AG10803 (cell line): ENCODE results near the gene EPS8L3.
"Not testable (repeated sequence)": the region's sequence is repeated elsewhere in the genome, so short reads cannot be mapped to it uniquely, and the experiment has no call there.

ENCODE experiments used
- DNase-seq: peaks from one replicate; pipeline ENCODE4 v3.0.0; 2010; ENCODE audit warnings: low read depth
- H3K4me3 ChIP-seq: 2 replicates; pipeline ENCODE4 v1.5.1; 2011; ENCODE audit warnings: mild to moderate bottlenecking, low read length, control low read depth
- TF ChIP-seq, protein P1 (sequence below): conservative IDR thresholded peaks from 2 replicates; pipeline ENCODE4 v1.5.1; 2011; ENCODE audit warnings: mild to moderate bottlenecking, low read length, control low read depth, inconsistent platforms

EPS8L3 gene

DNA sequence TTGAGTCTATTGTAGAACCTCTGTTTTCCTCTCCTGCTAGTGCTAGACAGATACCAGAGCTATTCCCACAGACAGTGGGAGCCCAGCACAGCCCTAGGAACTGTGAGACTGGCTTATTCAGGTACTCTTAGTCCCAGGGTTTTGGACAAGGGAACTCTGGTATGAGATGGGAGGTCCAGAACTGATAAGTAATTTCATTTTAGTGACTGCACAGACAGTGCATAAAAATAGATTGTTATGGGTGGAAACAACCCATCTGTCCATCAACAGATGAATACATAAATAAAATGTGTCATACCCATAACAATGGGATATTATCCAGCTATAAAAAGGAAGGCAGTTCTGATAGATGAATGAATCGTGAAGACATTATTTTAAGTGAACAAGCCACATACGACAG is 9.0 kb downstream of the EPS8L3 start:
- no peak for DNase-seq
- no peak overlapping the region for H3K4me3 ChIP-seq
- TF ChIP-seq, protein P1, sequence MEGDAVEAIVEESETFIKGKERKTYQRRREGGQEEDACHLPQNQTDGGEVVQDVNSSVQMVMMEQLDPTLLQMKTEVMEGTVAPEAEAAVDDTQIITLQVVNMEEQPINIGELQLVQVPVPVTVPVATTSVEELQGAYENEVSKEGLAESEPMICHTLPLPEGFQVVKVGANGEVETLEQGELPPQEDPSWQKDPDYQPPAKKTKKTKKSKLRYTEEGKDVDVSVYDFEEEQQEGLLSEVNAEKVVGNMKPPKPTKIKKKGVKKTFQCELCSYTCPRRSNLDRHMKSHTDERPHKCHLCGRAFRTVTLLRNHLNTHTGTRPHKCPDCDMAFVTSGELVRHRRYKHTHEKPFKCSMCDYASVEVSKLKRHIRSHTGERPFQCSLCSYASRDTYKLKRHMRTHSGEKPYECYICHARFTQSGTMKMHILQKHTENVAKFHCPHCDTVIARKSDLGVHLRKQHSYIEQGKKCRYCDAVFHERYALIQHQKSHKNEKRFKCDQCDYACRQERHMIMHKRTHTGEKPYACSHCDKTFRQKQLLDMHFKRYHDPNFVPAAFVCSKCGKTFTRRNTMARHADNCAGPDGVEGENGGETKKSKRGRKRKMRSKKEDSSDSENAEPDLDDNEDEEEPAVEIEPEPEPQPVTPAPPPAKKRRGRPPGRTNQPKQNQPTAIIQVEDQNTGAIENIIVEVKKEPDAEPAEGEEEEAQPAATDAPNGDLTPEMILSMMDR: no peak

DNA sequence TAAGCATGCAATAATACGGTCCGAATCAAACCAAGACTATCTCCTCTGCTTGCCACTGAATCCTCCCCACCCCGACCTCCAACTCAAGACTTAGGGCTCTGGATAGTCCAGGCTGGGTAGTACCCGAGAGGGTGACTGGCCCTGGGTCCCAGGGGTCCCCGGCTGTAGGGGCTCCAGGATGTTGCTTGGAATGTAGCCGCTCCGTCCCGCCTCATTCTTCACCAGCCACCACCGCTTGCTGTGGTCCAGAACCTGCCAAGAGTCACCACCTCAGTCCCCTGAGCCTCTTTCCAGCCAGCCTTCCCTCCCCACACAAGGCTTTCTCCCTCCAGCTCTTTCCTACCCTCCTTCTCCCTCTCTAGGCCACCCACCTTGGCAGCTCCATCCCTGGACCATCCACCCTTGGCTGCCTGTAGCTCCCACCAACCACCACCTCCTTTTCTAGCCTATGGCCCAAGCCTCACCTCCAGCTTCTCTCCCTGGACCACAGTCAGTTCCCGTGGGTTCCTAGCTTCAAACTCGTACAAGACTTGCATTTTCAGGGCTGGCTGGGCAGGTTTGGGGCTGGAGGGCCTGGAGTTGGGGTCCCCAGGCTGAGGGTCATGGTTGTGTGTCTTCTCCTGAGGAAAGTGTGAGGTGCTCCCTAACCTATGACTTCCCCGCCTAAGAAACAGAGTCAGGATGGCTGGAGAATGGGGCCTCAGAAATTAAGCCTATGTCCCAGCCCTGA is 12.0 kb downstream of the EPS8L3 start:
- TF ChIP-seq, protein P1: no peak
- H3K4me3 ChIP-seq: no peak overlapping the region
- DNase-seq: no peak

DNA sequence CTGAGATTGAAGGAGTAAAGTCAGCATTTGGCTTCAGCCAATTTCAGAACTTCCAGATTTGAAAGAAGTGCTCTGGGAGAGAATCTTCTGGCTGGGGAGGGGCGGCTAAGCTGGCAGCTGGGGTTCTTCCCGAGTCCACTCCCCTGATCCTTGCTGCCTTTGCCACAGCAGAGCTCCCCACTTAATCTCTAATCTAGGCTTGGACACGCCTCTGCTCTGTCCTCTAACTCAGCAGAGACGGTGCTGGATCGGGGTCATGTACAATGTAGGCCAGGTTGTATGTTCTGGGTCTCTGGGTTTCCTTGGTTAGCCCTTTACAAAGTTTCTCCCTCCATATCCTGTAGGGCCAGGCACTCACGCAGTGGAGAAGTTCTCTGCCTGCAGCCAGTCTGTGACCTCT is 12.8 kb downstream of the EPS8L3 start:
- no peak for DNase-seq
- H3K4me3 ChIP-seq: no peak overlapping the region
- TF ChIP-seq, protein P1: no peak

DNA sequence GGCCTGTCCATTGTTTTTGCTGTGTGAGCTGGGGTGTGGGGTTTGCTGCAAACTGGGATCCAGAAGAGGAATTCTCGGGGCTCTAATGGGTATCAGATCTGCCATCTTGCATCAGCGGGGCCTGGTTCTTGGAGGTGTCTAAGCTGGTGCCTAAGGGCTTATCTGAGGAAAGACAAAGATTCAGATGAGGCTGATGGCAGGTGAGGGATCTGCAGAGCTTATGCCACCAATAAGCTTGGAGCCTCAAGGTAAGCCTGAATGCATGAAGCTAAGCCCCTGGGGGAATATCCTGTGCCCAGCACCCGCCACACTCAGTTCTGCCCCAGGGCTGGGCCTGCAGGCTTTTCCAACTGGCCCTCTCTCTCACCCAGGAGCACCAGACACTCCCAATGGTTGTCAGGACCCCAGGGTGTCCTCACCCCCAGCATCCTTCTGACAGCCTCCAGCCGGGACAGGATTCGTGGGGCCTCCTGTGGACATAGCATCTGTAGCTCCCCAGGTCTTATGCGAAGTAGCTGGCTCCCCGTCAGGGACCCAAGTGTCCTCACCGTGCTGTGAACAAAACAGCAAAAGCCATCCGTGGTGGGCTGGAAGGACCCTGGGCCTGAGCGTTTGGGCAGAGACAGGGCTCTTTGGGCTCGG is 13.4 kb downstream of the EPS8L3 start:
- TF ChIP-seq, protein P1: no peak
- no peak for DNase-seq
- no peak overlapping the region for H3K4me3 ChIP-seq

DNA sequence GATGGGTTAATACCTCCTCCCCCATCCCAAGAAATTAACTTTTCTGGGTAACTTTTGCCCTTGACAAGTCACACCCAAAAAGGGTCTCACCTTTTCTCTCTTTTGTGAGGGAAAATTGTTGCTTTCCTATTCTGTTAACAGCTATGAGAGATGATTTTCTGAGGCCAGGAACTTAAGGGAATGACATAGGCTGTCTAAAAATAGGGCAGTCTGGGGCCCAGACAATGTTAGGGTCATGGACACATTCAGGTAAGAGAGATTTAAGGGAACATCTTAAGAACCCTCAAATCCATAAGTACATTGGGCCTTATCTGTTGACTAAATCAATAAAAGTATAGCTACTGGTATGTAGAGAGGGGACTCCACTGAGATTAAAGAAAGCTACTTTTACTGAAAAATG is 14.5 kb downstream of the EPS8L3 start:
- TF ChIP-seq, protein P1: no peak
- DNase-seq: no peak
- no peak overlapping the region for H3K4me3 ChIP-seq

DNA sequence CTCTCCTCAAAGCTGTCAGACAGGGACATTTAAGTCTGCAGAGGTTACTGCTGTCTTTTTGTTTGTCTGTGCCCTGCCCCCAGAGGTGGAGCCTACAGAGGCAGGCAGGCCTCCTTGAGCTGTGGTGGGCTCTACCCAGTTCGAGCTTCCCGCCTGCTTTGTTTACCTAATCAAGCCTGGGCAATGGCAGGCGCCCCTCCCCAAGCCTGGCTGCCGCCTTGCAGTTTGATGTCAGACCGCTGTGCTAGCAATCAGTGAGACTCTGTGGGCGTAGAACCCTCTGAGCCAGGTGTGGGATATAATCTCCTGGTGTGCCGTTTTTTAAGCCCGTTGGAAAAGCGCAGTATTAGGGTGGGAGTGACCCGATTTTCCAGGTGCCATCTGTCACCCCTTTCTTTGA is 15.4 kb downstream of the EPS8L3 start:
- DNase-seq, H3K4me3 ChIP-seq: not testable (repeated sequence)

DNA sequence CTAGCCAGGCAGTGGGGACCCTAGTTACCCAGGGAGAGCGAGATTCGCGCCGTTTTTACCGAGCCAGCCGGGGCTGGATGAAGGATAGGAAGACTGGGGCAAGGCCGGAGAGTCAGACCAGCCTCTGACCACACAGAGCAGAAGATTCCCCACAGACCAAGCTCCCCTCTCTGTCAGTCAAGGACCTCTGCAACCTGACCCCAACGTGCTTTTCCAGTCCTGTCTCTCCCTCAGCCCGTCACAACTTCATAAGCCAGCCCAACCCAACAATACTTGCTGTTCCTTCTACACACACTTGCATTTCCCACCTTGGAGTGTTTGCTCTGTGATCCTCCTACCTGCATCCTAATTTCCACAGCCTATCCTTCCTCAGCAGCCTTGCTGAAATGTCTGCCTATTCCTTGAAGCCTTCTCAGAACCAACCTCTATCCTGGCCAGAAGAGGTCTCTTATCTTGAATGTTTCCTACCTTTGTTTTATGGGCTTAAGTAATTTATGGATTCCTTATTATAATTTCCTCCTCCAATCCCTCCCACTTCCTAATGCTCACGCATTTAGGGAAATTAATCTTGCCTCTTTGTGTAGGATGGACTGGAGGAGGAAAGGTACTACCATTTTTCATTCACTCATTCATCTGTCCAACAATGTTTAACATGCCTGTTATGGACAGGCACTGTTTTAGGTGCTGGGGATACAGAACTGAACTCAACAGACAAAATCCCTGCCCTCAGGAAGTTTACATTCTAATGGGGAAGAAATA is 22.9 kb downstream of the EPS8L3 start, which contains the start of gene GSTM3:
Gene GSTM3 (minus strand): TSS at position 424 of the 759 bp plus-strand sequence. CDS start 751 bp downstream, outside the sequence.
- TF ChIP-seq, protein P1: no peak
- no peak for DNase-seq
- H3K4me3 ChIP-seq: peak within 1 kb of the TSS; percentile 77
